Measurements from ENCODE around the gene ADCY5.

The ADCY5 gene

DNA sequence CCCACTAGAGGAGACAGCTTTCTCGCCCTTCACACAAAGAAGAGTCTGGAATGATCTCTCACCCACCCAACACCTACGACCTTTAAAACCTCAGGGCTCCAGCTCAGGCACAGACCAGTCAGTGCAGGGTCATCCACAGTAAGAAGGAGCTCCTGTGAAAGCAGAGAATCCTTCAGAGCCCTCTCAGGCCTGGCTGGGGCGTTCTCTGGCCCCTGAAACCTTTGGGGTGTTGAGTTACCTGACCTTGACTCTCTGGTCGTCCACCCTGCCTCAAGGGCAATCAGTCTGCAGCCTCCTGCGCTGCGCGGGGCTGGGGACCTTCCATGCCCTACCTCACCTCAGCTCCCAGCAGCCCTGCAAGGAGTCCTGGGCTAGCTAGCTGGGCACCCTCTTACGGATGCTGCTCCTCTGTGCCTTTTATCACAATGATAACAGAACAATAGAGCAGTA lies 106.2 kb downstream of the ADCY5 start:
- DNase-seq (ENCODE audit: low read depth in 2 of 2) = no peak

DNA sequence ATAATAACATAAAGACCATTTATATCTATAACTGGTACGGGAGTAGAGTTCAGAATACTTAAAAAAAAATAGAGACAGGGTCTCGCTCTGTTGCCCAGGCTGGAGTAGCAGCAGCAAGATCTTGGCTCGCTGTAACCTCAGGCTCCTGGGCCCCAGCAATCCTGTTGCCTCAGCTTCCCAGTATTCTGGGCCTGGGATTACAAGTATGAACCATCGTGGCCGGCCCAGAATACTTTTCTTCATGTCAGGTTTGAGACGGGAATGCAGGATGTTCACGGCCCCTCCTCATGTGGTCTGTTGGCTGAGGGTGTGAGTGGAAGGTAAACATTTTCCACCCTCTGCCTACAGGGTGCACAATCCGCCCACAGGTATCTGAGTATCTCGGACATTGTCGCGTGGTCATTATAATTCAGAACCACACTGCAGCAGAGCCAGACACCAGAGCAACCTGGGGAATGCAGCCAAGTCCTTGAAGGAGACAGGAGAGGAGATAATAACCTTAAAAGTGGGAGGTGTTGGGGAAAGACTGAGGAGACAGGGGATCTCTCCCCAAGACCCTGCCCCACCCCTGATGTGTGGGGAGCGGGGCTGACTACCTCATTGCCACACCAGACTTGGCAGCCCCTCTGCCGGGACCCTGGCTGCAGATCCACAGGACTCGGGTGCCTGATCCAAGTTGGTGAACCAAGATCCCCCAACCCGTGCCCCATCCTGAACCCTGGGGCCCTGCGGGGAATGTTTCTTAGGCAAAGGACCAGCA lies 106.8 kb downstream of the ADCY5 start:
- no peak for DNase-seq (ENCODE audit: low read depth in 2 of 2)

DNA sequence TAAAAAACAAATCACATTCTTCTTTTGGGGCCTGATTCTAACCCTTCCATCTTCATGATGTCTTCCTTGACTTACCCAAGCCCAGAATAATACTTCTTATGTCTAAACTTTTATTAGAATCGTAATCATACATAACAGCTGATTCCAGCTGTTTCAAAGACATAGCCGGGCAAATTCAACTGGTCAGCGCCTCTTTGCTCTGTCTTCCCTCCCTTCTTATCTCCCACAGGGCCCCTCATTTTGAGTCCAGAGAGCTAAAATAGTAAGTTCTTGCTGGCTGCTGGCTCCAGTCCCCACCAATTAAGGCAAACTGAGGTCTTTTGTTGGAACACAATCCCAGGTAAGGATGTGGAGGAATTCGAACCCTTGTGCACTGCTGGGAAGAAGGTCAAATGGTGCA lies 108.6 kb downstream of the ADCY5 start:
- DNase-seq (ENCODE audit: low read depth in 2 of 2) = no peak

DNA sequence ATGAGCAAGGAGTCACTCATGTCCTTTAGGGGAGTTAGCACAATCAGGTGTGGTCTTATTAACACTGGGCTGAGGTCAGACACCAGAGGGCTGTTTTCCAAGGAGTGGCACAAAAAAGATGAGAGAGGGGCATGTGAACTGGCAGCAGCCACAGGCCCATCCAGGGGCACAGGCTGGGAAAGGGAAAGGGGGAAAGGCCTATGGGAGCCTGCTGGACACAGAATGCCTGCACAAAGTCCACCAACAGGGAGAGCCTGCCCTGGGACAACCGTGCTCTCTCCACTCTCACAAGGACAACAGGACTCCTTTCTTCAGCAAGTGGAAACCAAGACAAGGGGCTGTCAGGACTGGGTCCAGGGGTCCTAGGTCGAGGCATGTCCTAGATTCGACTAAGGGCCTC lies 109.6 kb downstream of the ADCY5 start:
- DNase-seq (ENCODE audit: low read depth in 2 of 2) = no peak

DNA sequence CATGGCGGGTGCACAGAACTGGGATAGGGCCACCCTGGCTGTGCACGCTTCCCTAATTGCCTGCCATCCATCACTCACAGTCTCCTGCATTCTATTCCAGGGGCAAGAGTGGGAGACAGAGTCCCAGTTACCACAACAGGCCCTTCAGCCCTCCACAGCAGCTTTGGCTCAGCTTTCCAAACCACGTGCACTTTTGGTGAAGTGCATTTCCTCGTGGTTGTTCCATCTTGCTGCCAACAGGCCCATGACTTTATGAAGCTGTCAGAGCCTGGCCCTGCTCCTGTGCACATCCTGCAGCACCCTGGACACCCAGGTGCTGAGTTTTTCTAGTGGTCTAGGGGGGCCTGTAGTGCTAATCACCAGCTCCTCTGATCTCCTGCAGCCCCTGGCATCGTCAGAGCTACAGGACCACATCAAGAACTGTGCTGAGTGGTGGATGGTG lies 110.2 kb downstream of the ADCY5 start:
- DNase-seq (ENCODE audit: low read depth in 2 of 2) = no peak

DNA sequence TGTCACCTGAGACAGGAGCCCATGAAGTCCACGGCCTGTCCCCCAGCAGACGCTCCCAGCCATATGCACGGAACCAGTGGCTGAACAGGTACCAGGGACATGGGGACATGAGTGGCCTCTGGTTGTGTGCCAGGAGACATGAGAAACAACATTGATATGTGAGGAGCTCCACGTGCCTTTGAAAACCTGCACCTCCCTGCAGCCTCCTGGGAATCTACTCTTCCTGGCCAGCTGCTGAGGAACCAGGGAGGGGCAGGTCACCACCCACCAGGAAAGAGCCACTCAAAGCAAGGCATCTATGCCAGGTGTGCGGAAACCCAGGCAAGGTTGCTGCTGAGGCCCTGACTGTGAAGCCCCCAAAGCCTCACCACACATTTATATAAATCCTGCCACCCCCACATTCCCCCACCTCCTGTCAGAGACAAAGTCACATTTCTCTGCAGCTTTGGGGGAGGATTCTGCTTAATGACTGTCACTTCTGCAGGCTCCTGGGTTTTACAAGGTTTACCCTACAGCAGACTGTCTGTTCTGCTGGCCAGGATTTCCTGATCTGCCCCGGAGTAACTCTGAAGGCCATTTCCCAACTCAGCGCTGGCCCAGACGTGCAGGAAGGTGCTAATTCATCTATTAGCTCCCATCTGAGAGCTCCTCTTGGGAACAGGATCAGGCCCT lies 110.8 kb downstream of the ADCY5 start:
- no peak for DNase-seq (ENCODE audit: low read depth in 2 of 2)

DNA sequence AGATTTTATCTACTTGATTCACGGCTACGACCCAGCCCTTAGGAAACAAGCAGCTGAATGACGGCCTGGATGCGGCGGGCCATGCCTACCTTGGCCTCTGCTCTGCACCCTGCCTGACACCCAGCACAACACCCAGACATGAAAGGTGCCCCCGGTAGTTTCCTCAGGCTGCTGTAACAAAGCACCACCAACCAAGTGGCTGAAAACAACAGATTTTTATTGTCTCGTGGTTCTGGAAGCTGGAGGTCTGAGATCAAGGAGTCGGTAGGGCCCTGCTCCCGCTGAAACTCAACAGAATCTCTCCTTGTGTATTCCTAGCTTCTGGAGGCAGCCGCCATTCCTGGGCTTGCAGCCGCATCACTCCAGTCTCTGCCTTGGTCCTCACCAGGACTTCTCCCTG lies 111.7 kb downstream of the ADCY5 start:
- no peak for DNase-seq (ENCODE audit: low read depth in 2 of 2)

DNA sequence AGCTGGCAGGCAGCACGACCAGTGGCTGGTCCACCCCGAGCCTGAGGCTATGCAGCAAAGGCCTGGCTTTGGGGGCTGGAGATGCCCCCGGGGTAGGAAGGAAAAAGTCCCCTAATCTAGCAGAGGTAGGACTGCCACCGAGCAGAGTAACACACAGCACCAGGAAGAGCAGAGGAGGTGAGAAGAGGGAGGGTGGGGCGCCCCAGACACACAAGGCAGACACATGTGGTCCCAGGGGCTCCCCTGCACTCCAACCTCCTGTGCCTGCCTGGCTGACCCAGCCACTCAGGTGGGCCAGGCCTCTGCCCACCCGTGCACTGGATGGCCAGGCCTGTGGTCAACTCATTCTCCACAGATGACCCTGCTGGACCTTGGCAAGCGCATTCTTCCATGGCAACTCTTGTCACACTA lies 112.4 kb downstream of the ADCY5 start:
- DNase-seq (ENCODE audit: low read depth in 2 of 2) = no peak

DNA sequence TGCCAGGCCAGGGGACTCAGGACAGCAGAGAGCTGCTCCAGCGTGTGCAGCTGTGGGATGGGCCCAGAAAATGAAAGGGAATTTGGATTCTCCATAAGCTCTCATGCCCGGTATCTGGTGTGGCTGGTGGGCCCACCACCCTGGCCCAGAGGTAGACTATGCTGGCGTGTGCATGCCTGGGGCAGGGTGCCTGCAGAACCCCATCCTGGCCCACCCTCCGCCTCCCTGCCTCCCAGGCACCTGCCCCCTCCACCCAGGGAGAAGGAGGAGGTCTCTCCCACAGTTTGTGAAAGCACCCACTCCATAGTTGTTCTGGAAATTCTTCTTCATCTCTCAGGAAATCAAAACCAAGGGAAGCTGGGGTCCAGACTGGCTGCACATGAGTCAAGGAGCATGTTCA lies 112.9 kb downstream of the ADCY5 start:
- no peak for DNase-seq (ENCODE audit: low read depth in 2 of 2)

DNA sequence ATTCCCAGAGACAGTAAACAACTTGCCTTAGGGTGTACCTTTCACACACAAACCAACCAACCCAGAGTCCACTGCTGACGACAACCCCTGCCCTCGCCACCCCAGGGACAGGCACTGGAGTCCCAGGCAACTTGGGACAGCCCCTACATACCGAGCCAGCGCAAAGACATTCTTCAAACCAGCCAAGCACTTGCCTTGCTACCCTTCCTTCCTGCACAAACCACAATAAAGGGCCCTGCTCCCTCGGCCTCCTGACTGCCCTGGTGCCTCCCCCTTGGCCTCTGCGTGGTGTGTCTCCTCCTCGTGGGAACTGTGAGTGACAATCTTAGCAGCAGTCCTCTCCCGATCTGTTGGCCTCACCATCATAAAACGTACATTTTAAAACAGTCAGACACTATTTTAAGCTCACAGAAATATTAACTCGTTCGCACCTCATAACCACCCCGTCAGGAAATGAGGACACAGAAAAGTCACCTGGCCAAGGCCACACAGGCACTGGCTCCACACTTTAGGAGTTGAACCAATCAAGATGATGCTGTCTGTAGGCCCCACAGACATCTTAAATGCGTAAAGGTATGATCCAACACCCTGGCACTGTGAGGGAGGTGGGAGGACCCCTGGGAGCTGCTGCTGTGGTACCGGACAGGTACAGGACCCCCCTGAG lies 113.8 kb downstream of the ADCY5 start:
- no peak for DNase-seq (ENCODE audit: low read depth in 2 of 2)

DNA sequence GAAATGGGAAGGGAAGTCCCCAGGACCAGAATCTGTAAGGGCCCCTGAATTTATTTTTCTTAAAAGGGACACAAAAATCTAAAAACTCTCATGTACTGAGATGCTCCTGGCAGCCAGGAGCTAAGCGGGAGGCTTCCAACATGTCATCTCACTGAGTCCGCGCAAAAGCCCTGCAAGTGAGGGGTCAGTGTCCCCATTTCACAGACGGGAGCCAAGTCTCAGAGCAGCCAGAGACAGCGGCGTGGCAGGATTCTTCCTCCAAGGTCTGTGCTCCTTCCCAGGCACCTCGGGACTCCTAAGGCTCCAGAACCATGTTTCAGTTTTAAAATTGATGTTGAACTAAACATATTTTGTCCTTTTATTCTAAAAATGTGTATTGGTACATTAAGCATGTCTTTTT lies 114.8 kb downstream of the ADCY5 start:
- DNase-seq (ENCODE audit: low read depth in 2 of 2) = no peak

DNA sequence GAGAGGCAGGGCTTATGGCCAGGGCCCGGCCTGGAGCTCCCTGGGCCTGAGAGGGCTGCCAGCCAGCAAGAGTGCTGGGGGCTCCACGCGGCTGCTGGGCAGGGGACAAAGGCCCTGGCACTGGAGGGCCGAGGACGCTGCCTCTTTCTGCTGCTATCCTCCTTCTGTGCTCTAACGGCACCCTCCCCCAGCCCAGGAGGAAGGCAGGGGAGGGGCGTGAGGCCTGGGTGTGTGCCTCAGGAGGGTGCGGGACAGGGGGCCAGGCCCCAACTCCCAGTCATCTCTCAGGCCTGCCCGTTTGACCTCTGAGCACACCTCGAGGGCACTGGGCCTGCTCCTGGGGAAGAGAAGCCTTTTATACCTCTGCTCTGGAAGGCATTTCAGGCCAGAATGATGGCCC lies 115.5 kb downstream of the ADCY5 start:
- DNase-seq (ENCODE audit: low read depth in 2 of 2) = no peak

DNA sequence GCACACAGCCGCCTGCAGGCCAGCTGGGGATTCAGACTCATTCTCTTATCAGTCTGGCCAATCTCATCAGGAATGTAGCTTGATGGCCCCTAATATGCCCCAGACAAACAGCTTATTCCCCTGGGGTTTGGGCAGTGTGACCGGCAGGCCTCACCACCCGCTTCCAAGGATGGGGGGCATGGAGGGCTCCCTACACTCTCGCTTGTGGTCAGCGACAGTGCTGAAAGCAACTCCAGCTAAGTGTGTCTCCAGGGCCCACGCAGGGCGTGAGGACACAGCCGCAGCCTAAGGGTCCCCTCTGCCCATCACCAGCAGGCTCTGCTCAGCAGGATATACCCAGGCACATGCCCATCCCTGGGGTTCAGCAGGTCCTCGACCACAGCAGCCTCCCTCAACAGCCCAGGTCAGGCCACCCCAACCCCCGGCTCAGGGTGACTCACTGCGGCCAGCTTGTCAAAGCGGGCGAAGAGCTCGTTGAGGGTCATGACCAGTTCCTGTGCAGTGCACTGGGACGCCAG lies 116.7 kb downstream of the ADCY5 start:
- no peak for DNase-seq (ENCODE audit: low read depth in 2 of 2)

DNA sequence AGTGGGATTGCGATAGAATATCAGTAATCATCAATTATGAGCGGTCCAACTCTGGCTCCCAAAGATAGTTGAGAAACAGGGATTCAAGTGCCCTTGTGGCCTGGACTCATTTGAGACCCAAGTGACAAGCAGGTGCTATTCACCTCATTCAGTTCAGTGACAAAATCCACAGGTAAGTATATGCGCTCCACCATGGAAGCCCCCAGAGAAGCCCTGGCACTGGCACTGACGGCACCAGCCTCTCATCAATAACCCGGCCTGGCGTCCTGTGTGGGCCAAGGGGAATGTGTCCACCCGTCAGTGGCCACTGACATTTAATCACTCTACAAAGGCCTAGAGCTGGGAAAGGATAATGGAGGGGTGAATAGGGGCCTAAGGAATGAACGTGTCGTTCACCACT lies 117.2 kb downstream of the ADCY5 start:
- DNase-seq (ENCODE audit: low read depth in 2 of 2) = no peak

DNA sequence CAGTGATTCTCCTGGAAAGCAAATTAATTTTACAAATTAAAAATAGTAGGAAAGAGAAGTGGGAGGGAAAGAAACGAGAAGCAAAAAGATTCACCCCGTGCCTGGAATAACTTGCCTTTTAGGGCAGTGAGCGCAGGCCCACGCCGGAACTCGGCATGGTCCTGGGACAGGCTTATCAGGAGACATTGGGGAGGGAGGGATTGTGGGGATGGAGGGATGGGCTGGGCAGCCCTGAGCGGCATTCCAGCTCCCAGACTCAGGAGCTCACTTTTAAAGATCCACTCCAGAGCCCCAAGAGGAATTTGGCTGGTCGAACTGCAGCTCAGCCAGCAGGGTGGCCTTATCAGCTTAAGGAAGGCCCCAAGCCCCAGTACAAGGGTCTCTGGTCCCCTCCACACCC lies 117.9 kb downstream of the ADCY5 start:
- no peak for DNase-seq (ENCODE audit: low read depth in 2 of 2)

DNA sequence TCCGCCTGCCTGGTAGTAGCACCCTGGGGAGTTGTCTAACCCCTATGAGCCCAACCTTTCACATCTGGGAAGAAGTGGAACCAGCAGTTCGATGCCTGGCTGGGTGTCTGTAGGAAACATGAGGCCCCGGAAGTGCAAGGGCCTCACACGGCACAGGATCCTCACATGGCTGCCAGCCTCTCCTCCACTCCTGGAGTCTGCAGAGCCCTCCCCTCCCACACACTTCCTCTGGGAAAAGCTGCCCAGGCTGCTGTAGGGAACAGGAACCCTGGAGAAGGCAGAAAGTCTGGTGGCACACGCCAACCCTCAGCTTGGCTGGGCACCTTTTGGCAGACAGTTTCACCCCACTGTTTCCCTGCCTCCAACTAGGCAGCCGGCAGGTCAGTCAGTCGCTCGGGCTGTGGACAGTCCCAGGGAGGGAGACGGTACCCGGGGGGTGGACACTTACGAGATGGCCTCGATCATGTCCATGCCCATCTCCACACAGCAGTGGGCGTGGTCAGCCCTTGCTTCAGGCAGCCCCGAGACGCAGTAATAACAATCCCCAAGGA lies 118.4 kb downstream of the ADCY5 start:
- DNase-seq (ENCODE audit: low read depth in 2 of 2) = no peak

DNA sequence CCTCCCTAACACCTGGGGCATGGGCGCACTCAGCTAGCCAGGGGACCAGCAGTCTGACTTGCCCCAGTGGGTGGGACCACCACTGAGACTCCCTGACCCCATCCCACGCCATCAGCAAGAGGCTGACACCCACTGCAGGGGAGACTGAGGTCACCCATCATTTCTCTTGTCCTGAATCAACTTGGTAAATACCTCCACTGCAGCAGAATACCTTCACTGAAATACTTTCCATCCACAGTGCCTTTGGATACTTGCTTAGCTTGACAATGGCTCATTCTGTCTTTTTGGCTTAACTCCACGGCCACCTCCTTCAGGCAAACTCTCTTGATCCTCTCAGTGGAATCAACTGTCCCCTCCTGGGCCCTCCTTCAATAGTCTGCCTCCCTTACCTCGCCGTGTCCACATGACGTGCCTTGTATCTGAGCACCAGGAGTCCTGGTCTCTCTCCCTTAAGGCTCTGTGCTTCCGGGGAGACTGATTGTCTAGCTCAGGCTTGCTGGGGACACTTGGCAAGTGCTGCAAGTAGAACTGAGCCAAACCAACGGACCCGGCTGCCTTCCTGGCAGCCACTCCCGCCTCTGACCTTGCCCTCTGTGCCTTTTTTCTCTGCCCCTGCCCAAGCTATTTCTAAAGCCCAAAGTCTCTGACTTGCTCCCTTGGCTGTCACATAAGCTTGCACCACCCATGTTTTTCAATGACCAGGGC lies 119.1 kb downstream of the ADCY5 start:
- no peak for DNase-seq (ENCODE audit: low read depth in 2 of 2)

DNA sequence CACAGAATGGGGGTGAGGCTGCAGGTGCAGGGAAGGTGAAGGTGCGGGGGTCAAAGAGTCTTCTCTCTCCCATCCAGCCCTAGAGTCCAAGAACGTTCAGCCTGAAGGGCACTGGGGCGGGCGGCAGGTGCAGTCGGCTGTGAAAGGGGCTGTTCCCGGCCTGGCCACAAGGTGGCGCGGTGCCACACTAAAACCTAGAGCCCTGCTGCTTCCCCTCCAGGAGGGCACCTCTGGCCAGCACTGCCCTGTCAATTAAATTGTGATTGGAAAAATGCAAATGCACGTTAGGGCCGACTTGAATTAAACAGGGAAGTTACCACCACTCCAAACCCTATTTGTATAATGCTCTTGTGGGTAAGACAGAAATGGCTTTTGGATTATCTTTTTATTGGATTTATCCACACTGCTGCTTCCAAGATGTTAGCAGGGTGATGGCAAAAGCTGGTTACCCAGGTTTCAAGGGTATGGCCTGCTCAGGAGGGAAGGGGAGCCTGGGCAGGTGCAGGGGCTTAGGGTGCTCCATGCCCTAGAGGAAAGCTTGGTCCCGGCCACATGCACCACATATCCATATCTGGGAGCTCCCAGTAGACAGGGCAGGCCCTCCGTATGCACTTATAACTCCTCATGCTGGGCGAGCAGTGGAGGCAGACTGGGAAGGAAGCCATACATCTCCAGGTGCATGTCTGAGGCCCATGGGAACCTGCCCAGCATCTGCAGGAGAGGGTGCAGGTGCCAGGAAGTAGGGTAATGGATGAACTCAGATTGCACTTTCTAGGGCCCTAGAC lies 119.8 kb downstream of the ADCY5 start:
- peak; percentile 40 to 61 for DNase-seq (ENCODE audit: low read depth in 2 of 2)

DNA sequence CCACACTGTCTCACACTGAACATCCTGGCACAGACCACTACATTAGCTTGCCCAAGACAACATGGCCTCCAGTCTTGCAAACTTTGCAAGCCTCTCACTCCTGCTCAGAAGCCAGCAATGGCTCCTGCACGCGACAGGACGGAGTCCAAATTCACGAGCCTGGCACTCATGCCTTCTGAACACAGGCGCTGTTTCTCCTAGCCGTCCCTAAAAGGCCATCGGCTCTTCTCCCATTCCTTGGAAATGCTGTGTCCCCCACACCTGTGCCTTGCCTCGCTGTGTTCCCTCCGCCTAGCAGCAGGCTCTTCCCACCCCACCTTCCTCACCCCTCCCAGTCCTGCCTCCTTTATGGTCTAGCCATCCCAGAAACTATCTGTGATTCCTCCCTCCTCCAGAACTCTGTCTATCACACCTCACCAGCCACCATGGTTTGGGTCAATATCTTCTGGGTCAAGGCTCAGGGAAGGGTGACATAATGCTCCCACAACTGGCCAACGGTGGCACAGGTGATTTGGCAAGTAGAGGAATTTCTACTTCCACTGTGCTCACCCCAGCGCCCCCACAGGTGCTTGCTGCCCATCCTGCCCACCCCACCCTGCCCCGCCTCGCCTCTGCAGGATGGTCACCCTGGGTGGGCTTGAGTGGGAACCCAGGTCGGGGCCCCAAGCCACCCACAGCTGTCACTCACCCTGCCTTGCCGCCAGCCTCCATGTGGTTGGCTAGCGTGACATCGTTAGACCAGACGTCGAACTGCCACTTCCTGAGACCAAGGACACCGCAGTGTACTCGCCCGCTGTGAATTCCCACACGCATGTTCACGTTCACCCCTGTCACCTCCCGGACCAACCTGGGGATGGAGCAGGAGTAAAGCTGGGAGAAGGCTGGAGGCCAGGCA lies 120.7 kb downstream of the ADCY5 start:
- no peak for DNase-seq (ENCODE audit: low read depth in 2 of 2)

DNA sequence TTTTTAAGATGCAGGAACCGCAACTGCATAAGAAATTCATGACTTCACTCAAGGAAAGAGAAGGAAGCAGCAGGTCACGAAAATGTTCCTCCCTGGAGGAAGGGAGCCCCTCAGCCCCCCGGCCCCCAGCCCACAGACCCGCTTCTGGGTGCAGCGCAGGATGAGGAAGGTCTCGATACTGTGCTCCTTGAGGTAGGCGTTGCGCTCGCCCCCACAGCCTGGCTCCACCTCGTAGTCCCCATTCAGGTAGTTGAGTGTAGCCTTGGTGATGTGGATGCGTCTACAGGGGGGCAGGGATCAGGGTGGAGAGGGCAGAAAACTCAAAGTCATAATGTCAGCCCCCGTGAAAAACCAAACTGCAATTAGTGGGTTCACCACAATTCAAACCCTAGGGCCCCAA lies 121.4 kb downstream of the ADCY5 start:
- DNase-seq (ENCODE audit: low read depth in 2 of 2) = no peak
